ENCODE measurements around the gene SORCS3. TPM values are rescaled to one million over a fixed set of nuclear protein-coding genes. Genes with fewer than 3 reads are reported as not detected.

Gene SORCS3
- total and polyA plus RNA-seq, 2 donors (not counting 1 experiment from before 2014, with no cell fraction given), result not detected

- Mint-ChIP-seq H3K4me3 (no peak overlapping the region), H3K9me3 (ENCODE audit: insufficient read depth) (no peaks in the 10 kb centered on the region), H3K27ac (no peak overlapping the region), H3K4me1 (no peaks in the 10 kb centered on the region), H3K27me3 (peaks cover 14% of the 10 kb centered on the region)
- H3K79me2 ChIP-seq (ENCODE audit: control insufficient read depth, insufficient read depth, low read length), result no peaks in the 10 kb centered on the region
- H3K27me3 ChIP-seq (replicated peaks in 1 of 4; ENCODE audit: control extremely low read depth in 1 of 4, control insufficient read depth in 3 of 4, insufficient read depth in 4 of 4, low read length in 3 of 4), result no peaks in the 10 kb centered on the region
- H4K20me1 ChIP-seq (ENCODE audit: control insufficient read depth, insufficient read depth, low read length, poor library complexity, severe bottlenecking), result no peaks in the 10 kb centered on the region
- no peaks in the 10 kb centered on the region for H3K36me3 ChIP-seq (replicated peaks in 1 of 2; ENCODE audit: control extremely low read depth in 1 of 2, control insufficient read depth in 1 of 2, extremely low read depth in 1 of 2, insufficient read depth in 2 of 2, low read length in 1 of 2)
- POLR2A ChIA-PET, result no interaction called here
- H3K9me3 ChIP-seq (ENCODE audit: control extremely low read depth in 1 of 3, control insufficient read depth in 2 of 3, insufficient read depth in 1 of 3, low read length in 2 of 3), result no peaks in the 10 kb centered on the region
- TF ChIP-seq EZH2 (IDR thresholded peaks at IDR 0.05; ENCODE audit: borderline replicate concordance, insufficient read depth, low read depth, low read length, poor library complexity, severe bottlenecking), result no peak
- TF ChIP-seq, protein P1, sequence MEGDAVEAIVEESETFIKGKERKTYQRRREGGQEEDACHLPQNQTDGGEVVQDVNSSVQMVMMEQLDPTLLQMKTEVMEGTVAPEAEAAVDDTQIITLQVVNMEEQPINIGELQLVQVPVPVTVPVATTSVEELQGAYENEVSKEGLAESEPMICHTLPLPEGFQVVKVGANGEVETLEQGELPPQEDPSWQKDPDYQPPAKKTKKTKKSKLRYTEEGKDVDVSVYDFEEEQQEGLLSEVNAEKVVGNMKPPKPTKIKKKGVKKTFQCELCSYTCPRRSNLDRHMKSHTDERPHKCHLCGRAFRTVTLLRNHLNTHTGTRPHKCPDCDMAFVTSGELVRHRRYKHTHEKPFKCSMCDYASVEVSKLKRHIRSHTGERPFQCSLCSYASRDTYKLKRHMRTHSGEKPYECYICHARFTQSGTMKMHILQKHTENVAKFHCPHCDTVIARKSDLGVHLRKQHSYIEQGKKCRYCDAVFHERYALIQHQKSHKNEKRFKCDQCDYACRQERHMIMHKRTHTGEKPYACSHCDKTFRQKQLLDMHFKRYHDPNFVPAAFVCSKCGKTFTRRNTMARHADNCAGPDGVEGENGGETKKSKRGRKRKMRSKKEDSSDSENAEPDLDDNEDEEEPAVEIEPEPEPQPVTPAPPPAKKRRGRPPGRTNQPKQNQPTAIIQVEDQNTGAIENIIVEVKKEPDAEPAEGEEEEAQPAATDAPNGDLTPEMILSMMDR (IDR thresholded peaks at IDR 0.05), result no peak
- no peaks in the 10 kb centered on the region for H3K4me1 ChIP-seq (ENCODE audit: control insufficient read depth in 2 of 2, insufficient read depth in 2 of 2, low read length in 2 of 2)
- DNase-seq, result no peak
- WGBS (ENCODE audit: insufficient coverage), result 88% methylated on average over 2 of the region's 4 CpGs
- H3K4me2 ChIP-seq (replicated peaks; ENCODE audit: low read depth, low read length, poor library complexity, severe bottlenecking), result no peak overlapping the region
- no peak overlapping the region for H3K27ac ChIP-seq (ENCODE audit: low read length in 2 of 2)
- no peak overlapping the region for H3K4me3 ChIP-seq (ENCODE audit: control extremely low read depth in 1 of 5, extremely low read depth in 1 of 5, insufficient read depth in 1 of 5, low read depth in 2 of 5, low read length in 4 of 5)
- intact Hi-C loops (cut with micrococcal nuclease), result no loop called here
- no peak for ATAC-seq (ENCODE audit: low read depth)
- CTCF ChIA-PET, result no interaction called here
- H3K9ac ChIP-seq (ENCODE audit: low read length), result no peak overlapping the region
- no peak overlapping the region for H2AFZ ChIP-seq (ENCODE audit: insufficient read depth, low read depth, low read length, poor library complexity, severe bottlenecking)
Measured at GRCh38 chr10:104777086-104777799, 136.2 kb downstream of the SORCS3 start.

DNA sequence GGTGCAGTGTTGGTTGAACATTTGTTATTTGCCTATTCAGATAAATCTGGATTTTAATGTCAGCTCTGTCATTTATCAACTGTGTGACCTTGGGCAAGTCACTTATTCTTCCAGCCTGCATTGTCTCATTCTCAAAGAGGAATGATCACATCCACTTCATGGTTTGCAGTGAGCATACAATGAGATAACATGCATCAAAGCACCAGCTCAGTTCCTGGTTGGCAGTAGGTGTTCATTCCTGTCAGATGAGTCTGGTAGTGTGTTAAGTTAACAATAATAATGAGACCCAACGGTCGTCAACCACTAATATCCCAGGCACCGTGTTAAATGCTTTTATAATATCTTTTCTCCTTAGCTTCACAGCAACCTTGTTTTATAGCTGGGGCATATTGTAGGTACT lies 137.3 kb downstream of the SORCS3 start:
- no peak overlapping the region for H3K9ac ChIP-seq (ENCODE audit: low read length)
- no peaks in the 10 kb centered on the region for H3K27me3 ChIP-seq (replicated peaks in 1 of 4; ENCODE audit: control extremely low read depth in 1 of 4, control insufficient read depth in 3 of 4, insufficient read depth in 4 of 4, low read length in 3 of 4)
- H4K20me1 ChIP-seq (ENCODE audit: control insufficient read depth, insufficient read depth, low read length, poor library complexity, severe bottlenecking), result no peaks in the 10 kb centered on the region
- WGBS (ENCODE audit: insufficient coverage), result no CpG with 5 or more reads among the region's 3 CpGs
- H3K27ac ChIP-seq (ENCODE audit: low read length in 2 of 2), result no peak overlapping the region
- no peaks in the 10 kb centered on the region for H3K4me1 Mint-ChIP-seq
- H3K79me2 ChIP-seq (ENCODE audit: control insufficient read depth, insufficient read depth, low read length), result no peaks in the 10 kb centered on the region
- H3K4me2 ChIP-seq (replicated peaks; ENCODE audit: low read depth, low read length, poor library complexity, severe bottlenecking), result no peak overlapping the region
- TF ChIP-seq, protein P1 (IDR thresholded peaks at IDR 0.05), result no peak
- TF ChIP-seq EZH2 (IDR thresholded peaks at IDR 0.05; ENCODE audit: borderline replicate concordance, insufficient read depth, low read depth, low read length, poor library complexity, severe bottlenecking), result no peak
- peaks cover 14% of the 10 kb centered on the region for H3K27me3 Mint-ChIP-seq
- H3K36me3 ChIP-seq (replicated peaks in 1 of 2; ENCODE audit: control extremely low read depth in 1 of 2, control insufficient read depth in 1 of 2, extremely low read depth in 1 of 2, insufficient read depth in 2 of 2, low read length in 1 of 2), result no peaks in the 10 kb centered on the region
- ATAC-seq (ENCODE audit: low read depth), result no peak
- H3K9me3 ChIP-seq (ENCODE audit: control extremely low read depth in 1 of 3, control insufficient read depth in 2 of 3, insufficient read depth in 1 of 3, low read length in 2 of 3), result no peaks in the 10 kb centered on the region
- no peak overlapping the region for H3K4me3 ChIP-seq (ENCODE audit: control extremely low read depth in 1 of 5, extremely low read depth in 1 of 5, insufficient read depth in 1 of 5, low read depth in 2 of 5, low read length in 4 of 5)
- no peak overlapping the region for H3K4me3 Mint-ChIP-seq
- intact Hi-C loops (cut with micrococcal nuclease), result no loop called here
- H3K4me1 ChIP-seq (ENCODE audit: control insufficient read depth in 2 of 2, insufficient read depth in 2 of 2, low read length in 2 of 2), result no peaks in the 10 kb centered on the region
- H3K27ac Mint-ChIP-seq, result no peak overlapping the region
- DNase-seq, result no peak
- CTCF ChIA-PET, result no interaction called here
- no peak overlapping the region for H2AFZ ChIP-seq (ENCODE audit: insufficient read depth, low read depth, low read length, poor library complexity, severe bottlenecking)
- no peaks in the 10 kb centered on the region for H3K9me3 Mint-ChIP-seq (ENCODE audit: insufficient read depth)
- POLR2A ChIA-PET, result no interaction called here

Measured in B cell (primary cell).